ENCODE measurements around the gene IRGC. TPM values are rescaled to one million over a fixed set of nuclear protein-coding genes. Genes with fewer than 3 reads are reported as not detected.

The IRGC gene
- total and polyA plus RNA-seq, 11 donors = not detected

- Histone ChIP-seq H3K27ac (peak overlapping the region in 7 of 12 donors; percentile 54 to 88 (median 59)), H3K4me3 (no peak overlapping the region), H3K9me3 (no peaks in the 10 kb centered on the region), H3K4me1 (peaks cover 0 to 65% (median 0%) of the 10 kb centered on the region in 12 donors), H3K27me3 (no peaks in the 10 kb centered on the region), H3K36me3 (peaks cover 0 to 4% (median 0%) of the 10 kb centered on the region in 9 donors)
- TF ChIP-seq CTCF (IDR thresholded peaks at IDR 0.05) (no peak), POLR2A (IDR thresholded peaks at IDR 0.05) (no peak)
- intact Hi-C loops (cut with DNase I) = no loop called here
- peak; percentile 13 to 82 (median 74) for ATAC-seq
- peak in 3 of 5 donors; percentile 35 to 77 (median 72) for DNase-seq
- 51 to 69% (median 58%) methylated on average over 11 to 16 of the region's 16 CpGs for WGBS, 4 donors
Measured at GRCh38 chr19:43765109-43765876, 49.4 kb downstream of the IRGC start.

- TF ChIP-seq POLR2A (IDR thresholded peaks at IDR 0.05) (no peak), CTCF (IDR thresholded peaks at IDR 0.05) (peak in 1 of 12 donors; percentile 6)
- Histone ChIP-seq H3K27me3 (no peaks in the 10 kb centered on the region), H3K9me3 (no peaks in the 10 kb centered on the region), H3K27ac (peak overlapping the region in 1 of 12 donors; percentile 88), H3K4me1 (peaks cover 0 to 65% (median 0%) of the 10 kb centered on the region in 12 donors), H3K4me3 (no peak overlapping the region), H3K36me3 (peaks cover 0 to 4% (median 0%) of the 10 kb centered on the region in 9 donors)
- WGBS, 4 donors = 67 to 83% (median 70%) methylated on average over 4 of the region's 4 CpGs
- no peak for DNase-seq
- intact Hi-C loops (cut with DNase I) = no loop called here
- ATAC-seq = no peak
Measured at GRCh38 chr19:43766755-43767043, 50.8 kb downstream of the IRGC start.

GRCh38 chr19:43767316-43767715 lies 51.4 kb downstream of the IRGC start:
- intact Hi-C loops (cut with DNase I) = no loop called here
- peaks cover 0 to 4% (median 0%) of the 10 kb centered on the region in 9 donors for H3K36me3 ChIP-seq
- no peak for ATAC-seq
- DNase-seq = peak in 1 of 5 donors; percentile 21
- no peaks in the 10 kb centered on the region for H3K27me3 ChIP-seq
- TF ChIP-seq POLR2A (IDR thresholded peaks at IDR 0.05) = no peak
- TF ChIP-seq CTCF (IDR thresholded peaks at IDR 0.05) = no peak
- H3K9me3 ChIP-seq = no peaks in the 10 kb centered on the region
- H3K27ac ChIP-seq = no peak overlapping the region
- H3K4me3 ChIP-seq = no peak overlapping the region
- 70 to 87% (median 81%) methylated on average over 6 to 7 of the region's 7 CpGs for WGBS, 4 donors
- H3K4me1 ChIP-seq = peaks cover 0 to 65% (median 0%) of the 10 kb centered on the region in 12 donors

GRCh38 chr19:43767818-43768217 lies 51.9 kb downstream of the IRGC start:
- no peaks in the 10 kb centered on the region for H3K27me3 ChIP-seq
- H3K9me3 ChIP-seq = no peaks in the 10 kb centered on the region
- H3K27ac ChIP-seq = peak overlapping the region in 1 of 12 donors; percentile 42
- ATAC-seq = no peak
- WGBS, 4 donors = 63 to 86% (median 76%) methylated on average over 1 of the region's 1 CpG
- peaks cover 0 to 65% (median 0%) of the 10 kb centered on the region in 12 donors for H3K4me1 ChIP-seq
- H3K36me3 ChIP-seq = peaks cover 0 to 4% (median 0%) of the 10 kb centered on the region in 9 donors
- no peak for TF ChIP-seq POLR2A (IDR thresholded peaks at IDR 0.05)
- TF ChIP-seq CTCF (IDR thresholded peaks at IDR 0.05) = no peak
- intact Hi-C loops (cut with DNase I) = no loop called here
- H3K4me3 ChIP-seq = no peak overlapping the region
- no peak for DNase-seq

Data from heart left ventricle (tissue), 16 donors.